ENCODE measurements around the gene MPZL3.

GRCh38 chr11:118213781-118214180 is 38.4 kb downstream of the MPZL3 start:
- TF ChIP-seq POLR2A (IDR thresholded peaks at IDR 0.05; ENCODE audit: borderline replicate concordance, extremely low read depth, insufficient read depth, insufficient read length) (no peak), CTCF (IDR thresholded peaks at IDR 0.05 in 2 of 3, conservative IDR thresholded peaks at IDR 0.05 in 1 of 3; ENCODE audit: borderline replicate concordance in 1 of 3, insufficient read depth in 1 of 3, low read depth in 2 of 3, low read length in 2 of 3) (no peak), POLR2AphosphoS5 (IDR thresholded peaks at IDR 0.05; ENCODE audit: low read depth, low read length) (no peak), EGR1 (IDR thresholded peaks at IDR 0.05; ENCODE audit: low read depth) (no peak)
